Measurements from ENCODE around the gene ZCCHC24.

GRCh38 chr10:79342295-79342761 lies 103.1 kb downstream of the ZCCHC24 start:
- TF ChIP-seq CTCF (IDR thresholded peaks at IDR 0.05; ENCODE audit: low read length) (no peak), EZH2 (IDR thresholded peaks at IDR 0.05; ENCODE audit: borderline replicate concordance, low read length) (no peak)
